AG09319 (cell line): Measurements from ENCODE around the gene ZCCHC2.

Source experiments
- DNase-seq: peaks from one replicate; pipeline ENCODE4 v3.0.0-alpha.2; 2010; ENCODE audit warnings: low read depth; ENCODE audit errors: extremely low read depth
- TF ChIP-seq, protein P1 (sequence below): IDR thresholded peaks from 2 replicates; pipeline ENCODE4 v1.5.1; 2011; ENCODE audit warnings: low read depth, mild to moderate bottlenecking, inconsistent platforms, low read length, moderate library complexity

The ZCCHC2 gene

DNA sequence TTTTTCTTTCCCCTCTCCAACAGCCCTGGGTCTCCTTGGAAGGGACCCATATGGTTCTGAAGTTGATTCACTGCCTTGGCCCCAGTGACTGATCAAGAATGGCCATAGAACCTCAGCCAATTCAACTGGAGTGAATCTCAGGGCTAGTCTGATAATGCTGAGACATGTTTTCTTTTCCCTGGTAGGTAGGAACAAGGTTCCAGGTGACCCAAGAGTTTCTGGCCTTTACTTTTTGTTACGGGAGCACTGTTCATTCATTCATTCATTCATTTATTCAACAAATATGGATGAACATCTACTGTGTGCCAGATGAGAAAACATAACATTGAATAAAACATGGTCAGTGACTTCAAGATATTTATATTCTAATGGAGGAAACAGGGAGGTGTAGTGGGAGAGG lies 3.1 kb upstream of the ZCCHC2 start:
- TF ChIP-seq, protein P1, sequence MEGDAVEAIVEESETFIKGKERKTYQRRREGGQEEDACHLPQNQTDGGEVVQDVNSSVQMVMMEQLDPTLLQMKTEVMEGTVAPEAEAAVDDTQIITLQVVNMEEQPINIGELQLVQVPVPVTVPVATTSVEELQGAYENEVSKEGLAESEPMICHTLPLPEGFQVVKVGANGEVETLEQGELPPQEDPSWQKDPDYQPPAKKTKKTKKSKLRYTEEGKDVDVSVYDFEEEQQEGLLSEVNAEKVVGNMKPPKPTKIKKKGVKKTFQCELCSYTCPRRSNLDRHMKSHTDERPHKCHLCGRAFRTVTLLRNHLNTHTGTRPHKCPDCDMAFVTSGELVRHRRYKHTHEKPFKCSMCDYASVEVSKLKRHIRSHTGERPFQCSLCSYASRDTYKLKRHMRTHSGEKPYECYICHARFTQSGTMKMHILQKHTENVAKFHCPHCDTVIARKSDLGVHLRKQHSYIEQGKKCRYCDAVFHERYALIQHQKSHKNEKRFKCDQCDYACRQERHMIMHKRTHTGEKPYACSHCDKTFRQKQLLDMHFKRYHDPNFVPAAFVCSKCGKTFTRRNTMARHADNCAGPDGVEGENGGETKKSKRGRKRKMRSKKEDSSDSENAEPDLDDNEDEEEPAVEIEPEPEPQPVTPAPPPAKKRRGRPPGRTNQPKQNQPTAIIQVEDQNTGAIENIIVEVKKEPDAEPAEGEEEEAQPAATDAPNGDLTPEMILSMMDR: no peak
- DNase-seq: no peak

DNA sequence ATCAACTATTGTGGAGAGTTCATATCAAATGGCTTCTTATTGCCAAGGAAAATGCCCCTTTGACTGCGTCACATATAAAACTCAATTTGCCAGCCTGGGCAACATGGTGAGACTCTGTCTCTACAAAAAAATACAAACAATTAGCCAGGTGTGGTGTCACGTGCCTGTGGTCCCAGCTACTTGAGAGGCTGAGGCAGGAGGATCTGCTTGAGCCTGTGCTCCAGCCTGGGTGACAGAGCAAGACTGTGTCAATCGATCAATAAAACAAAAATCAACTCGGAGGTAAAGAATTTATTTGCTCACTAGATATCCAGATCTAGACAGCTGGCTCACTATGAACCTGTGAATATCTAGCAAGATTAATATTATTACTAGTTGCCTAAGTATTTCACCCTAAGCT lies 1.7 kb upstream of the ZCCHC2 start:
- TF ChIP-seq, protein P1: no peak
- no peak for DNase-seq

DNA sequence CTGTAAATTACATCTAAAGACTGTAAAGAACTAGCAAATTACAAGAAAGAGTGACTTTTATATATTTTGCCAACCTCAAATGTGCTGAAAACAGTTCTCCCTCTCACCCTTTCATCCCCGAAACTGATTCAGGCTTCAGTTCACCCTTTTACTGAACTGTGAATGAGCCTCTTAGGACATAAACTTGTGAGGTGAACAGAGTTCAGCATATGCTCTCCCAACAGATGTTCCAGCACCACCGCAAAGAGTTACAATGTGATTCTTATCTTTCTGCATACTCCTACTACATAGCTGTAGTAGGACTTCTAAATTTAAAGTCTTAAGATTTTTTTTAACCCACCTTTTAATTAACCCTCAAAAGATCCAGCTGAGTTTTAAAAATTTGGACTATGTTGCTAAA lies 1.2 kb upstream of the ZCCHC2 start:
- no peak for DNase-seq
- TF ChIP-seq, protein P1: no peak

DNA sequence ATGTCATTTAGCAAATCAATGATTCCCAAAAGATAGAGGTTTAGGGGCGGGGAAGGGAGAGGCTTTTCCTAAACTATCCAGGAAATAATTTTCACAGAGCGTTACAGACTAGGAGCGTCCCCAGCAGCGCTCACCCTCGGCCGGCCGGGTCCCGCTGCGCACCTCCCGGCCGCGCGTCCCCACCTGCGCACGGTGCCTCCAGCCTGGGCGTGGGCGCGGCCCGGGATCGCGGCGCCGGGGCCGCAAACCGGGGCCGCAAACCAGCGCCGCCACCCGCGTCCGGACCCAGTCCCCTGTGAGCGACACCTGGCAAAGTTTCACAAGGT lies 684 bp upstream of the ZCCHC2 start:
- TF ChIP-seq, protein P1: no peak
- no peak for DNase-seq

DNA sequence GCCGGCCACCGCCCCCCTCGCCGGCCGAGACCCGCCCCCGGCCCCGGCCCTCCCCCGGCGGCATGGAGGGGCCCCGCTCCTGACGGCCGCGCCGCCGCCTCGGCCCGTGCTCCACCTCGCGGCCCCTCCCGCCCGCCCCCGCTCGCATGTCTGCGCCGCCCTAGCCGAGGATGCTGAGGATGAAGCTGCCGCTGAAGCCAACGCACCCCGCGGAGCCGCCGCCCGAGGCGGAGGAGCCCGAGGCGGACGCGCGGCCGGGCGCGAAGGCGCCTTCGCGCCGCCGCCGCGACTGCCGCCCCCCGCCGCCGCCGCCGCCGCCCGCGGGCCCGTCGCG lies 397 bp downstream of the ZCCHC2 start:
- no peak for DNase-seq
- TF ChIP-seq, protein P1: no peak

DNA sequence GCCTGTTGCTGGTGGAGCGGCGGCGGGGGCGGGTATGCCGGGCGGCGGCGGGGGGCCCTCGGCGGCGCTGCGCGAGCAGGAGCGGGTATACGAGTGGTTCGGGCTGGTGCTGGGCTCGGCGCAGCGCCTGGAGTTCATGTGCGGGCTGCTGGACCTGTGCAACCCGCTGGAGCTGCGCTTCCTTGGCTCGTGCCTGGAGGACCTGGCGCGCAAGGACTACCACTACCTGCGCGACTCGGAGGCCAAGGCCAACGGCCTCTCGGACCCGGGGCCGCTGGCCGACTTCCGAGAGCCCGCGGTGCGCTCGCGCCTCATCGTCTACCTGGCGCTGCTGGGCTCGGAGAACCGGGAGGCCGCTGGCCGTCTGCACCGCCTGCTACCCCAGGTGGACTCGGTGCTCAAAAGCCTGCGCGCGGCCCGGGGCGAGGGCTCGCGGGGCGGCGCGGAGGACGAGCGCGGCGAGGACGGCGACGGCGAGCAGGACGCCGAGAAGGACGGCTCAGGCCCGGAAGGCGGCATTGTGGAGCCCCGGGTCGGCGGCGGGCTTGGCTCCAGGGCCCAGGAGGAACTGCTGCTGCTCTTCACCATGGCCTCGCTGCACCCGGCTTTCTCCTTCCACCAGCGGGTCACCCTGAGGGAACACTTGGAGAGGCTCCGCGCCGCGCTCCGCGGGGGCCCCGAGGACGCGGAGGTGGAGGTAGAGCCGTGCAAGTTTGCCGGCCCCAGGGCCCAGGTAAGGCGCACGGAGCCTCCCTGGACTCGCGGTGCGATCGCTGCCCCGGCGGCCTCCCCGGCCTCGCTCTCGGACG lies 1.0 kb downstream of the ZCCHC2 start:
- no peak for DNase-seq
- TF ChIP-seq, protein P1: no peak

DNA sequence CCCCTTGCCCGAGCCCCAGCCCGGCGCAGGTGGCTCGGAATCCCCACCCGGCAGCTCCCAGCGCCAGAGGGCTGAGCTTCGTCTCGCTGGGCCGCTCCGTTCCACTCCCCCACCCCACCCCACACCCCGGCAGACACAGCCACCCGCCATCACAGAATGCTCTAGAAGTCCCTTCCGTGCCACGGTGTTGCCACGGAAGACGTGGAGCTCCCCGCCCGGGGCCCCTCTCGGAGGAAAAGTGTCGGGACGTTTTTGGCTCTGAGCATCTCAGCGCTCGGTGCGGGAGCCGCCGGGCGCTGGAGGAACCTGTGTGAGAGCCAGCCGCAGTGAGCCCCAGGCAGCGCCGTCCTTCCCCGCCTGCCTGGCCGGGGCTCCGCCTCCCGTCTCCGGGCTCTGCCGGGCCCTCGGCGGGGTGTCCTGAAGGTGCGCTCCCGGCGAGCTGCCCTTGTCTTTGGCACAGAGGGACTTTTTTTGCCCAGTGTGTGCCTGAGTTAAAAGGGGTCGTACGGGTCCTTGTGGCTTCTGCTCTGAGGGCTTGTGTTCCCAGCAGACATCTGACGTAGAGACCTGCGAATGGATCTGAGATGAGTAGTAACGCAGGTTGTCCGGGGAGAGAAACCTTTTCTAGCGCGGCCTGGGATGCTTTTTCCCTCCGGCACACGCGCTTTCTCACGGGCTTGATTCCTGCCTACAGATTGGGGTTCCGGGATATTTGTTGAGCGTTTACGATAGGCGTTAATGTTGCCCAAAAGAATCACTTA lies 1.8 kb downstream of the ZCCHC2 start:
- TF ChIP-seq, protein P1: no peak
- no peak for DNase-seq
